ENCODE measurements around the gene TMEM234.

GRCh38 chr1:32181065-32181464, 41.1 kb downstream of the TMEM234 start:
- TF ChIP-seq CTCF (IDR thresholded peaks at IDR 0.05) (no peak), POLR2AphosphoS5 (IDR thresholded peaks at IDR 0.05) (no peak), POLR2A (IDR thresholded peaks at IDR 0.05) (no peak), EP300 (IDR thresholded peaks at IDR 0.05) (no peak)
